GM19324 (cell line): Measurements from ENCODE around the gene LEMD2.

Experiments used
- ATAC-seq: cut with Tn5 transposase; IDR thresholded peaks from one replicate; pipeline ENCODE4 v1.9.1; 2021; ENCODE audit warnings: mild to moderate bottlenecking, moderate library complexity; ENCODE audit not compliant: unreplicated experiment, low FRiP score

The LEMD2 gene

DNA sequence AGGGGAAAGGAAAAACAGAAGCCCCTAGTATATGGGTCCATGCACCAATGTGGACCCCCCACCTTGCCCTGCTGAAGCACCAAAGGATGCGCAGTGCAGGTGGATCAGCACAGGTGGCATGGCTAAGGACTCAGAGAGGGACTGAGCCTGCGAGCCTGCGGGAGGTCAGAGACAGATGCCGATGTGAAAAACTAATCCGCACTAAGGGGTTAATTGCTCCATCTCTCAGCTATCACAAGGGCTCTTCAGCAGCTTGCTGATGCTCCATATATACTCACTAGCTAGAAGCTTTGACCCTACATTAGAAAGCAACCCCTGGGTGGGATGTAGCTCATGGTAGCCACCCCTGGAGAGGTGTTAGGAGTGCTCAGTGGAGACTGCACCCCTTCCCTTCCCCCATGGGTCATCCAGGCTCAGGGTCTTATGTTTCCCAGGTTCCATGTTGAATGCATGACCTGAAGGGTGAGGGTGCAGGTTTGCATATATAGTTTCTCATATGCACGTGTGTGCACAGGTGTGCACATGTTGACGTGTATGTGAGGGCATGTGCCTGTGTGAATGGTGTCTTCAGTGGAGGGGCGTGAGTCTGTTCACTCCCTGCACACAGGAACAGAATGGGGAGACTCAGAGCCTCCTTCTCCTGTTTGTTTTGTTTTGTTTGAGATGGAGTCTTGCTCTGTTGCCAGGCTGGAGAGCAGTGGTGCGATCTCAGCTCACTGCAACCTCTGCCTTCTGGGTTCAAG is 28.9 kb downstream of the LEMD2 start:
- no peak for ATAC-seq

DNA sequence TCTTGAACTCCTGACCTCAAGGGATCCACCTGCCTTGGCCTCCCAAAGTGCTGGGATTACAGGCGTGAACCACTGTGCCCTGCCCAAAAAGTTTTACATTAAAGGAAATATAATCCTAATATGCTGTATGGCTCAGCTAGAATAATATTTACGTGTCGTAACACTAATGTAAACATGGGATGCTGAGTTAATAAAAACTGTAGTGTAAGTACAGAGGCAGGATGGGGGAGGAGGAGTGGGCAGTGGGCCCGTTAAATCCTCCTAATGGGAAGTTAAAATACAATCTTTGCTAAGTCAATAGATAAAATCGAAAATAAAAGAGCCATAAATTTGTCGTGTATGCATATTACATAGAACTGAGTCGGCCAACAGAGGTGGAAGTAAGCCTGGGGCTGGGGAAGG is 30.1 kb downstream of the LEMD2 start:
- ATAC-seq, result no peak

DNA sequence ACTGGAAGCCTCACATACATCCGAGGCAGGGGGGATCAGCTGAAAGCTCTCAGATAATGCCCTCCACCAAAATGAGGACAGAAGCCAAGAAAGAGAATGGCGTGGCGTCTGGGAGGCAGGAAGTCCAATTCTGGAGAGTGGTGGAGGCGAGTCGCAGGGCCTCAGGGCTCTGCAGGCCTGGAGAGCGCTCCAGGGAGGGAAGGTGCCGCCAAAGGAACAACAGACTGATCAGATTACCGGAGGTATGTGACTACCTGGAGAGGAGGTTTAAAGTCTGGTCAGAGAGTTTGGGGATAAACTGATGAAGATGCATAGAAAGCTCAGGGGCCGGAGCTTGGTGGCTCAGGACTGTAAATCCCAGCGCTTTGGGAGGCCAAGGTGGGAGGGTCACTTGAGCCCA is 31.0 kb downstream of the LEMD2 start:
- no peak for ATAC-seq

DNA sequence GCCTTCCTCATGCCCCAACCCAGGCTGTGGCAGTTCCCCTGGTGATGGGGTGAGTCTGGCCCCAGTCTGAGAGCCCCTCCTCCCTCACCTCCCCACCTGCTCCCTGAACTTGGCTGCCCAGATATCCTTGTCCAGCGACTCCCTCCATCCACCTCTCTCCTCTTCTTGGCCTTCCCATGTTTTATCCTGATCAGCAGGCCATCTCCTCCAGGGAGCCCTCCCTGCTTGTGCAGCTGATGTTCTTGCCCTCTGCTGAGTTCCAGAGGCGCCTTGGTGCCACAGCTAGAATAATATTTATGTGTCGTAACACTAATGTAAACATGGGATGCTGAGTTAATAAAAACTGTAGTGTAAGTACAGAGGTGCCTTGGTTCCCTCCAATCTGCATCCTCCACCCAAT is 31.8 kb downstream of the LEMD2 start:
- ATAC-seq, result no peak

DNA sequence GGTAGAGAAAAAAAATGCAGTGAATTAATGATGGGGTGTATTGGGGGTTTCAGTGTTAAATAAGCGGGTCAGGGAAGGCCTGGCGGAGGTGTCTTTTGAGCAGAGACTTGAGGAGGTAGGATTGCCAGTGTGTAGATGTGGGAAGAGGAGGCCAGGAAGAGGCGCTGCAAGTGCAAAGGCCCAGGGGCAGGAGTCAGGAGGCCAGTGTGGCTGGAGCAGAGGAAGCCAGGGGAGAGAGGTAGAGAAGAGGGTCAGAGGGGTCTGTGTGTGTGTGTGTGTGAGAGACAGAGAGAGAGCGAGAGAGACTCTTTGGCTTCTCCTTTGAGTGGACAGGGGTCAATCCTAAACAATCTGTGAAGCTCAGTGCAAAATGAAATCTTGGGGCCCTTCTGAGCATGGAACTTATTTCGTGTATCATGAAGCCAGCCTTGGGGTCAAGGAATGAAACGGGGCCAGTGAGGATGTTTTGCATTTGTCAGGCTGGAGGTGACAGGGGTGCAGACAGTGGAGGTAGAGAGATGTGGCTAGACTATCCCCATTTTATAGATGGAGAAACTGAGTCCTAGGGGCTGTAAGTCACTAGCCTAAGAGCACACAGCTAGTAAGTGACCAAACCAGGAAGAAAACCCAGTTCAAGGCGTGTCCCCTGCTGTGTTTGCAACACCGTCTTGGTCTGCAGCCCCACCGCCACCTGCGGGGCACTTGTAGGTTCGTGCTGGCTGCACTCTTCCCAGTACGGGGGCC is 32.5 kb downstream of the LEMD2 start:
- no peak for ATAC-seq

DNA sequence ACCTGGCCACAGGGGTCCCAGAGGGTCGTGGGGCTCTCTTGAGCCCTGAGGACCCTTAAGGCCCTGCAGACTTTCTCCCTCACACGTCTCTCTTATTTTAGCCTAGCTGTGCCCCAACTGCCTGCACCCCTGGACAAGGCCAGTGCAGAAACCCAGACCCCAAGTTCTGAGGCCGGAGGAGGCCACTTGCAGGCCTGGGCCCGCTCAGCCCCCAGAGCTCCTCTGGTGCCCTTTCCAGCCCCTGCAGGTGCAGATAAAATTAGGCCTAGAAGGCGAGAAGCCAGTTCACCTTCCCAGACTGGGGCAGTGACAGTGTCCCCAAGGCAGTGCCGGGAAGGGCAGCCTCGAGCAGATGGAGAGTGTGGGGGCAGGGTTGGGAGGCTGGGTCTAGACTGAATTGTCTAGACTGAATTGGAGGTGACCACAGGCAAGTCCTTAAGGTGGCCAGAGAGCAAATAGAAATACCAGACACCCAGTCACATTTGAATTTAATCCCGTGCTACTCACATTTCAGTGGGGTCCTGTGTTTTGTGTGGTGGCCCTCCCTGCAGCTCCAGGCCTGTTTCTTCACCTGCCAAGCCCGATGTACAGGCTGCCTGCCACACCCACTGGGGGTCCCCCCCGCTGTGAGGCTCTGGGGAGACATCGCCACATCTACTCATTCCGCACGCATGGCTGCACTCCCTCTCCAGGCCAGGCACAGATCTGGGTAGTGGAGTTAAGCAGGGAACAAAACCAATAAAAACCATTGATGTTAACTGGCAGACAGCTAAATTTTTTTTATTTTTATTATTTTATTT is 33.7 kb downstream of the LEMD2 start:
- ATAC-seq, result no peak

DNA sequence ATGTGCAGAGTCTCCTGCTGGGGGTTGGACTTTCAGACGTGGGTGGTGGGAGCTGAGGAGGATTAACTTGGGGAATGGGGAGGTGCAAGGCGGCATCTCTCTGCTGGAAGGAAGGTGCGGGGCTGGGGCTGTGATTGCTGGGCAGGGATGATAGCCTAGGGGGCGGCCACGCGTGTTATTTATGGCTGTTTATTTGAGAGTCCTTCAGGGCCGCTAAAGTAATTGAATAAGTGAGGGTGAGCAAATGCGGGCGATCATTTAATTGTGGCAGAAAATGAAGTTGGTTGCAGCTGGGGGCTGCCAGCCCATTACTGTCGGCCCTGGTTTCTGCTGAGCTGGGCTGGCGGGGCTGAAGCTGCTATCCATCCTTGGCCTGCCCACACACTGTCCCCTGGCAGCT is 34.7 kb downstream of the LEMD2 start:
- no peak for ATAC-seq

DNA sequence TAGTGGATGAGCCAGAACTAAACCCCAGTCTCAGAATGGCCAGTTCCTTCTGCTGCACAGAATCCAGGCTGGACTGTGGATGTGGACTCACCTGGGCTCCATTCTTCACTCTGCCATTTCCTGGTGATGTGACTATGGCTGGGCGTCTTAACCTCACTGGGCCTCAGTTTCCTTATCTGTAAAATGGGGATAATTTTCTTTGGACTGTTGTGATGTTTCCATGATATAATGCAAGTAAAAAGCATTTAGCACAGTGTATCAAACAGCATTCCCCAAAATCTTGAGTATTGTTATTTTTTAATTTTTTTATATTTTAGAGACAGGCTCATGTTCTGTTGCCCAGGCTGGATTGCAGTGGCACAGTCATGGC is 36.3 kb downstream of the LEMD2 start:
- ATAC-seq, result no peak

DNA sequence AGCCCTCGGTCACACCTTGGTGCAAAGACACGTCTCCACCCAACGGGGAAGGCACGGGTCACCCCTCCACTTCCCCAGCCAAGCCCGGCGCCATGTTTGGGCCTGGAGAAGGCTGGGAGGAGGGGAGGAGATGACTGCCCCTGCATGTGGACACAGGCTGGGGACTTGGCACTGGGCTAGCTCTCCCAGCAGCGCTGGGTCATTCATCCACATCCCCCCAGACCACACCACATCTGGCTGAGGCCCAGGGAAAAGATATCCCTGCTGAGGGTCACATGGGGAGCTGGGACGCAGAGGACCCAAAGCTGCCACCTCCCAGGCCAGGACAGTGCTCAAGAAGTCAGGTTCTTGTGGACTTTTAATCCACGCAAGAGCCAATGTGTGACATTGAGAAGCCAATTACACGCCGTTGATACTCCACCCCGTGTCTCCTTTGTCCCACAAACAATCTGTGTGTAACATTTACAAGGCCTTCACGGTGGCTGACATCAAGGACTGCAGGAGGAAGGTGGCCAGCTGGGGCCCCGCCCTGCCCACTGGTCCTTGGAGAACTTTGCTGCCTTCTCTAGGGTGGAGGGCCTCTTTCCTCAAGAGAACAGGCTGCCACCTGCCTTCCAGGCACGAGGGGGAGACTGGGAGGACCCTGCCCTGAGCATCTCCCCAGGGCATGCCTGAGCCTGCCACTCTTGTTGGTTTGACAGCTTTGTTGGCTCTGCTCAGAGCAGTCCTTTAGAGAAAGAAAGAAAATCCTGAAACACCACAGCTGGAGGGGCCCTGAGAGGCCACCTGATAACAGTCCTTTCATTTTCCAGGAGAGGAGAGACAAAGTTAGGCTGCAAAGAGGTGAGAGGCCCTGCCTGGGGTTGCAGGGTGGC is 36.9 kb downstream of the LEMD2 start:
- ATAC-seq, result no peak

DNA sequence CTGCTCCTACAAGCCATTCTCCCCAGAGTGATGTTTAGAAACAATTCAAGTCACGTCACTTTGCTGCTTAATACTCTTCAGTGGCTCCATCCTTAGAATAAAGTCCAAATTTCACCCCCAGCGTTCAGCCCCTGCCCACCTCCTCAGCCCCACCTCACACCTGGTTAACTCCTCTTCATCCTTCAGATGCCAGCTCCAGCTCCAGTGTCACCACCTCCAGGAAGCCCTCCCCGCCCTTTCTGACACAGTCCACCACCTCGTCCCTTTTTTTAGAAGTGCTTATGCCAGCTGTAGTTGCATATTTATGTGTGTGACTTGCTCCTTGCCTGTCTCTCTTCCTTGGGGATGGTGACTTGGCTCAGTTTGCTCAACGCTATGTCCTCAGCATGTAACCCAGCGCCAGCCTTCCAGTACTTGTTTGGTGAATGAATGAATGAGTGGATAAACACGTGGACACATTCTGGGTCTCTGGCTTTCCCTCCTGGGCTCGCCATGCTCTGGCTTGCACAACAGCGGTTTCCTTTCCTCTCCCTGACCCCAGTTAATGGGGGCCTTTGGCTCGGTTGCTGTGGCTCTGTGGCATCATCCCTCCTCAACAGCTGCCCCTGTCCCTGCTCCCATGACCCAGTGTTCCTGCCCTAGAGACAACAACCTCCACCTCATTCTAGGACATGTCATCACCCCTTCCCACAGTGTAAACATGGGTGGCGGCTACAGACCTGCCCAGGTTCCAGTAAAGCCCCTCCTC is 38.5 kb downstream of the LEMD2 start:
- no peak for ATAC-seq

DNA sequence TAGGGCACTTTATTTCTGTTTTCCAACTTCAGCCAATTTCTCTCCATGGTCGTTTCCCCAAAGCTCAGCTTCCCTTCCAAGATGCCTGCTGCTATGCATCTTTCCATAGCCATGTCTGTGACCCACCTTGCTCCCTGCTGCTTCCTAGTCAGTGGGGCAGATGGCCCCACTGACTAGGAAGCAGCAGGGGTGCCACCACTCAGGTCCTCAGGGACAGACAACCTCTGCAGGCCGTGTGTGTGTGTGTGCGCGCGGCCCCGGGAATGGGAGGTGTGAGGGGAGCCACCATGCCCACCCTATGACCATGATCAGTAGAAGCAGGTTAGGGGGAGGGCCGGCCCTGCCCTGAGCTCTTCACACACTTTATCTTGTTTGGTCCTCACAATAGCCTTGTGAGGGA is 39.5 kb downstream of the LEMD2 start:
- ATAC-seq, result no peak

DNA sequence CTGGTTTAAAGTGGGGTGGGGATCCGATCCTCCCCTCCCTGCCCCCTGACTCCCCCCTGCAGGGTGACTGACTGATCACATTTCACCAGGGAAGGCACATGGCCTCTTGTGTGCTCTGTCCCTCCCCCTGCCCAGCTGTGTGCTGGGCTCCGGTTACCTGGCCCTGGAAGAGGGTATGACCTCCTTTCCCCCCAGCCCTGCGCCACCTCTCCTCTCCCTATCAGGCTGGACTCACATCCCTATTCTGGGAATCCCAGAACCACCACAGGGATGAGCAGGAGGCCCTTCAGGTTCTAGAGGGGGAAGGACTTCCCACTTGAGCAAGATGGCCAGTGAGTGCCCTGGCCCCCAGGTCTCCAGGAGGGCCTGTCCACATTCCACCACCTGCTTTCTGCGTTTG is 40.1 kb downstream of the LEMD2 start:
- no peak for ATAC-seq

DNA sequence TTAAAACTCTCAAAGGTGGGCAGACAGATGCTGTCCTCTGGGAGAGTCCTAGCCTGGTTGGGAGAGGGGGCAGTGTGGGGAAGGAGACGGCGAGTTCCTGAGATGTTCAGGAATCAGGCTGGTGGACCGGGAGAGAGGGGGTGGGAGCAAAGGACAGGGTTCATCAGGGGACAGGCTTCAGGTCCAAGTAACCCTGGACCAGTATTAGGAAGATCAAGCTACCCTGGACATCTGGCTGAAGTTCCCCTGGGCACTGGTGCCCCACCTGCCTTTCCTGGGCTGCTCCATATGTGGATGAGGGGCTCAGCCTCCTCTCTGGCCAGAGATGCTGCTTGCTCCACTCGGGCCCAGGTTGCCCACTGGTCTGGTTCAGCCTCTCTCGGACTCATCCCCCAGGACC is 41.1 kb downstream of the LEMD2 start:
- ATAC-seq, result no peak

DNA sequence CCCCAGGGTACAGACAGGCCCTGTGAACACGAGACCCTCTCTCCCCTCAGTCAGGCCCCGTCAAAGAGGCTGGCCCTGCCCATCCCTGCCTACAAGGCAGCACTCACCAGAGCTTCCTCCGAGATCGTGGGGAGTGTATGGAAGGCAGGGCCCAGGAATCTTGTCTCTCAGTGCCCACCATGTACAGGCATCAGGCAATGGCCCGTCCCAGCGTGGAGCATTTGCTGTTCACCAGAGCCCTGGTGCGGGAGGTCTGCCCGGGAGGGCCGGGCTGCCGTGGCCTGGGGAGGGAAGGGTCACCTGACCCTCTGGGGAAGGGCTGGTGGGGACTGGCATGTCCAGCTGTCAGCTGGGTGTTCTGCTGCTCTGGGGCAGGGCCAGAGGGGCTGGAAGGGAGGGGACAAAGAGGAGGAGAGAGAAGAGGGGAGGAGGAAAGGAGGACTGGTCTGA is 42.3 kb downstream of the LEMD2 start, which contains the start of gene IP6K3:
Gene IP6K3, minus strand, starts transcription at position 255 of the 450 bp plus-strand sequence. CDS start 11,429 bp downstream, outside the sequence.
- ATAC-seq, result no peak

DNA sequence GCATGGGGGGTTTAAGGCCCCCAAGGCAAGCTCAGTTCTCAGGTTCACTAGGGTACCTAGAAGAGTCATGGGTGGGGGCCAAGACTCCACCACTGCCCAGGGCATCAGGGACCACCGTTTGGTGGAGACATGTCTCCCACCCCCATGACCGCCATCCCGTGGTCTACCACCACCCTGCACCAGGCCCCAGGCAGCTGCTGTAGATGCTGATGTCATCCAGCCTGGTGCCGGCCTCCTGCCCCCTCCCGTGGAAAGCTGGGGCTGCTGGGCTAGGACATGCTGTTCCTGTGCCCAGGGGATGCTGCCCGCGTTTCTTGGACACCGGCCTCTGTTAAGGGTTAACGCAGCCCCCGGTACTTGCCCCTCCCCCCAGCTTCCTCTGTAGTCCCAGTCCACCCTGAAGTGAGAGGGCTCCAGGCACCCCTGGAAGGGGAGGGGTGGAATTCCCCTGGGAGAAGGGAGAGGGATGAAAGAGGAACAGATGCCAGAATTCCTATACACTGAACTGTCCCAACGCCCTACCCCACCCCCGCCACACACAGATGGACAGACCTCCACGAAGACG is 42.8 kb downstream of the LEMD2 start:
- no peak for ATAC-seq

DNA sequence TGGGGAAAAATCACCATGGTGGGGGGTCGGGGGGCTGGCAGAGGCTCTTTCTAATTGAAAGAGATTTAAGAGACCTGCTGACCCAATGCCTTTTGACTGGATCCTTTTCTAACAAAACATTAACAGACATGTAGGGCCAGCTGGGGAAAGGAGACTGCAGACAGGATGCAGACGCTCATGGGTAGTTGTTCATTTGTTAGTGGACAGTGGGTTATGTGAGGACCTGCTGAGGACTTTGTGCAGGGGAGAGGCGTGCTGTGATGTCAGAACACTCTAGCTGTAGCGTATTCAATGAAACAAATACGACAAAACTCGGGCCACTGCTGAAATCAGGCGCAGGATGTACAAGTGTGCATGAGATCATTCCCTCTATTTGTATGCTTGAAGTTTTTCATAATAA is 43.4 kb downstream of the LEMD2 start:
- no peak for ATAC-seq

DNA sequence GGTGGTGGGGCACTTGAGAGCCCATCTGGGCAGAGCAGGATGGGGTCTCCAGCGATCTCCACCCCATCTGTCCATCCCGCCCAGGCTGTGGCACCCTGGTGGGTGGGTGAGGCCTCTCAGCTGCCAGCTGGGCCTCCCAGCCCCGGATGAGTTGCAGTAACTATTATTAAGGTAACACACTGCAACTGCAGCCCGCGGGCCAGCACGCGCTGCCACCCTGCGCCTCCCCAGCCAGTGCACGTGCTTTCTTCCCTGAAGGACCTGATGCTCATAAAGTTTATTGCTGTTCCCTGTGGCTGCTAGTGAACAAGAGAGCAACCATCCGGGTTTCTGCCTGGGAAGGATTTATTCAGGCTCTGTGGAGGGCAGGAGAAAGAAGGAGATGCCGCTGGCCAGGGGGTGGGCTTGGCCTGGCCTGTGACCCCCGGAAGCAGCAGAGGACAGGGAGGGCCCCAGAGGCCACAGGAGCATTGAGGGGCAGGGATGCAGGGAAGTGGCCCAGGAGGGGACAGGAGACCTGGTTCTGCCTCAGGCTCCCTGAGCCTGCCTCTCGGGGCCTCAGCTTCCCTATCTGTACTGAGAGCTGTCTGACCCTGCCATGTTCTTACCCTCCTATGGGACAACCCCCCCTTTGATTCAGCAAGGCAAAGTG is 43.9 kb downstream of the LEMD2 start:
- ATAC-seq, result no peak

DNA sequence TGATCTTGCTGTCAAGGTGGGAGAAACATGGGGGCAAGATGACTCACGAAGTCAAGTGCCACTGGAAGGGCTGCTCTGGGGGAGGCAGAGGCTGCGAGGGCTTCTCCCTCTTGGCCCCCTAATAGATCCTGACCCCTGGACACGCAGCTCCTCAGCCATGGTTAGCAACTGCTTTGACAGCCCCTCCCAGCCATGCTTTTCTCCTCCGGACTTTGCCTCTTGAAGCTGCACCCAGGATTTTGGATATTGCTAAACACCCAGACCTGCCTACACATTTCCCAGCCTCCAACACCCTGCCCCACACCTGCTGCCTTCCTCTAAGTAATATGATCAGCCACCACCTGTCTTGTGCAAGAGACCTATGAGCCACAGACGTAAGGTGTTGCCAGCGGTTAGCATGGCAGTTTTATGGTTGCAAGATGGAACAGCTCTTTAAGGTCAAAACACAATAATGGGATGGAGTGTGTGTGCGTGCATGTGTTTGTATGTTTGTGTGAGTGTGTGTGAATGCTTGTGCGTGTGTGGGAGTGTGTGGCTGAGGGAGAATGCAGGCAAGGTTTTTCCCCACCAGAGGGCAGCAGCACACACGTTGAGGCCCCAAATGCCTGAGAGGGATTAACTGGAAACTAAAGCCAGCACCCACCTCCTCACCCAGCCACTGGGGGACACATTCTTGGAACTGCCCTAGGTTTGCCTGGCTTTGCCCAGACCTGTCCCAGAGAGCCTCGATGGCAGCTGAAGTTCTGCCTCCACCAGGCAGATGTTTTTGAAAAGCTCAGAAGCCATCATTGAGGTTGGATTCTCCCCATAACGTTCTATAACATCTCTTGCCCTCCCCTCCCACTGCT is 44.7 kb downstream of the LEMD2 start:
- ATAC-seq, result no peak
